Tongue (tissue), 2 donors: ENCODE measurements around the gene ZNF839. TPM values are rescaled to one million over a fixed set of nuclear protein-coding genes. Genes with fewer than 3 reads are reported as not detected.
"Not testable (repeated sequence)": the region's sequence is repeated elsewhere in the genome, so short reads cannot be mapped to it uniquely, and the experiment has no call there.

Experiments
- DNase-seq: peaks from one replicate; pipeline ENCODE4 v3.0.0-alpha.2; 2015
- total RNA-seq: library from RNA; depleted of rRNA; stranded (reverse); fragments of >200 nt; gene quantifications from one replicate; pipeline ENCODE4 v1.2.3, GENCODE V29; 2014

The ZNF839 gene
- total RNA-seq, 1 donor from 2014 or later: 10.8 TPM

DNA sequence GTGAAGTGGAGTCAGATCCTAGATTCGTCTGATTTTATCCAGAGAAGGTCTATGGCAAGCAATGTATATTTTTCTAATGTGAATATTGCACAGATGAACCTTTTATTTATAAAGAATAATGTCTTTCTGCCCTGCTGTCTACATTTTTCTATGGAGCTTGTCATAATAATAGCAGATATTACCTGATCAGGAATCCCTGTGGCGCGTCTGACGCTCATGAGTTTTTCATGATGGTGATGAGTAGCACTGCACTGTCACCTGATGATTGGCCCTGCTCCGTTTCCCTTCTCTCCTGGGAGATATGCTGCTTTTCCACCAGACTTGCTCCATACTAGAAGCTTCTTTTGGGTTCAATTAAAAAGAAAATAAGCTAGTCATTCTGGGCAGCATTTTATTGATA is 22.7 kb downstream of the ZNF839 start:
- DNase-seq: no peak

DNA sequence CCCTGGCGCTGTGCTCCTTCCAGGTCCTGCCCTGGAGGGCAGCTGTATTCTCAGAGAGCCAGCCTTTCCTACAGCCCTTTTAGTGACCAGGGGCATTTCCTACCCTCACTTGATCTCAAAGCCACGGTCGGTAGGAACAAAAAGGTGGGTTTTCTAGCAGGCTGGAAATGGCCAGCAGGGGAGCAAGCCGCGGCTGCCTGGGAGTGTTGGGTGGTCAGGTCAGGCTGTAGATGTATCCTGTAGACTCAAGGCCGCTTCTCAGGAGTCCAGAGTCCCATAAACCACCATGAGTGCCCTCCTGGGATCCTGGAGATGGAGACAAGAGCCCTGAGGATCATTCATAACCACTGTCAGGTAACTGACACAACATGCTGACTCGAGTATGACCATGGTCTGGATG is 24.5 kb downstream of the ZNF839 start:
- DNase-seq: no peak

DNA sequence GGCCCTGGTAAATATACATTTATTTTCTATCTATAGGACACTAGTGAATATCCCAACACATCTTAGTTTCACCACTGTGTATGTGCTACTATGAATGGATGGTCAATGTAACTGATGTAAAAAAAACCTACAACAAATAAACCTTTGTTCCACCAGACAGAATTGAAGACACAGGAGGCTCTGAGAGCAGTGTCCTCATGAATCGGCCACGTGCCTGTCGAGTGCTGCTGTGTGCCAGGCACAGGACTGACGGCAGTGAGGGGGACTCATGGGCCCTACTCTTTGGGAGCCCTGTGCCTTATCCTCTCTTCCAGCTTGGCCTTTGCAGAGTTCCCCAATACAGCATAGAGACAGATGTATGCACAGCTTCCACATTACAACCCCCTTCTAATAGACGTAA is 24.9 kb downstream of the ZNF839 start:
- DNase-seq: no peak

DNA sequence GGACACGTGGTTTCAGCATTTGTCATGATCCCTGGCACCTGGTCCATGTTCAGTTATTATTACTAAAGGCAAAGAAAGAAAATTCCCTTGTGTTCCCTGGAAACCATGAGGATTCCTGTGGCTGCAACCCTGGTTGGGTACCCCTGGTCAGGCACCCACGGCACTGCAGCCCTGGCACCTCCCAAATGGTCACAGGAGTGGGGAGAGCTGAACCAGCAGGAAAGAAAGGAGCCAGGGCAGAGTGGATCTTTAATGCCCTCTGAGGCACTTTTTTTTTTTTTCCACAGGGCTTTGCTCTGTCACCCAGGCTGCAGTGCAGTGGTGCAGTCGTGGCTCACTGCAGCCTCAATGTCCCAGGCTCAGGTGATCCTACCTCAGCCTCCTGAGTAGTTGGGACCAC is 25.7 kb downstream of the ZNF839 start:
- DNase-seq: no peak

DNA sequence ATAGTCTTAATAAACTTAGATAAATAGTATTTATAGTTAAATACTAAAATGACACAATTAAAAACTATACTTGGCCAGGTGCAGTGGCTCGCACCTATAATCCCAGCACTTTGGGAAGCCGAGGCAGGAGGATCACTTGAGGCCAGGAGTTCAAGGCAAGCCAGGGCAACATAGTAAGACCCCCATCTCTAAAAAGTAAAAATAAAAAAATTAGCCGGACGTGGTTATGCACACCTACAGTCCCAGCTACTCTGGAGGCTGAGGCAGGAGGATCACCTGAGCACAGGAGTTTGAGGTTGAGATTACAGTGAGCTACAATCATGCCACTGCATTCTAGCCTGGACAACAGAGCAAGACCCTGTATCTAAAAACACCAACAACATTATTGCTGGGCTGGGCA is 27.1 kb downstream of the ZNF839 start:
- no peak for DNase-seq

DNA sequence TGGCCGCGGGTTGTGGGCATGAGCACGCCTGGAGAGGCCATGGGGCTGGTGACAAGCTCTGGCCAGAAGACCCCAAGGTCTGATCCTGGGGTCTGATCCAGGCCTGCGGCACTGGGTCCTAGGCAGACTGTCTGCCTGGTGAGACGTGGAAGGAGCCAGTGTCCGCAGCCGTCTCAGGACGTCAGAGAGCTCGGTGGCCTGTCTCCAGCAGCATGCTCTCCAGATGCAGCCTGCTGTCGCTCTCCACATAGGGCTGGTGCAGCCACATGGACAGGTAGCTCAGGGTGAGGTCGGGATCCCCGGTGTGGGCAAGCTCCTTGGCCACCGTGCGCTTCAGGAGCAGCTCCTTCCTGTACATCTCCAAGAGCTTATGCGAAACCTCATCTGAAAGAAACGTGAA is 28.8 kb downstream of the ZNF839 start:
- DNase-seq: no peak

DNA sequence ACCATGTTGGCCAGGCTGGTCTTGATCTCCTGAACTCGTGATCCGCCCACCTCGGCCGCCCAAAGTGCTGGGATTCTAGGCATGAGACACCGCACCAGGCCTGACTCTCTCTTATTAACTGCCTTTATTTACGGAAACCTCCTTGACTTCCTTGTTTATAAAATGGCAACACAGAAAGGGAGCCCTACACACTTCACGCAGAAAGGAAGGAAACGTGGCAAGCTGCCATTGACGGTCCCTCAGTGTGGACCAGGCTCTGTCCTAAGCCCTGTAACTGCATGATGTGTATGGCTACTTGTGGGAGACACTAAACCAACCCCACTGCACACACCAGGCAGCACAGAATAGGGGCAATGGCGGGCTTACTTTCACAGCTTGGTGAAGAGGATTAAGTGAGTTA is 31.5 kb downstream of the ZNF839 start:
- DNase-seq: no peak

DNA sequence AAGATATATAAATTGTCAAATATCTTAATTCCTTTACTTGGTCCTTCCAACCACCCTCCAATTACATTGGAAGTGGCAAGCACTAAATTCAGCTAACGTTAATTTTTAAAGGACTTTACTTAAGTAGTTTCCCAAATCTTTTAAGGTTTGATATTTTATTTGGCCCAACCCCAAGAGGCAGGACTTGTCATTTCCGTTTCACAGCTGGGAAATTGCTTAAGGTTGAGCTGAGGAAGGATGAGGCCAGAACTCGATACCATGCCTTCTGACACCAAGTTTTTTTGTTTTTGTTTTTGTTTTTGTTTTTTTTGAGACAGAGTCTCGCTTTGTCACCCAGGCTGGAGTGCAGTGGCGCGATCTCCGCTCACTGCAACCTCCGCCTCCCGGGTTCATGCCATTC is 32.0 kb downstream of the ZNF839 start:
- DNase-seq: not testable (repeated sequence)

DNA sequence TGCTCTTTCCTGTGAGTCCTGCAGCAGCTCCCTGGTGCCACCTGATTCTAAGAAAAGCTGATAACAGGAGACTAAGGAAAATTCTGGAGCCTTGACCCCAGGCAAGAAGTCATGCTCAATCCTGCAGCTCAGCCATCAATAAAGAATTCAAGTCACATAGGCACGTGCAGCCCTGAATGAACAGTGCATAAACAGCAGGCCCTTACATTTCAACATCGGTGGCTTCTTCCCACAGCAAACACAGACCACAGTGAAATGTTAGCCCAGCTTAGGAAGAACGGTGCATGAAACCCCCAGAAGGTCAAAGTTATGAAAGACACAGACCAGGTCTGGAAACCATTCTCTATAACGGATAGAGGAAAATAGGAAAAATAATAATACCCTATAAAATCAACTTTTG is 32.7 kb downstream of the ZNF839 start:
- DNase-seq: no peak

DNA sequence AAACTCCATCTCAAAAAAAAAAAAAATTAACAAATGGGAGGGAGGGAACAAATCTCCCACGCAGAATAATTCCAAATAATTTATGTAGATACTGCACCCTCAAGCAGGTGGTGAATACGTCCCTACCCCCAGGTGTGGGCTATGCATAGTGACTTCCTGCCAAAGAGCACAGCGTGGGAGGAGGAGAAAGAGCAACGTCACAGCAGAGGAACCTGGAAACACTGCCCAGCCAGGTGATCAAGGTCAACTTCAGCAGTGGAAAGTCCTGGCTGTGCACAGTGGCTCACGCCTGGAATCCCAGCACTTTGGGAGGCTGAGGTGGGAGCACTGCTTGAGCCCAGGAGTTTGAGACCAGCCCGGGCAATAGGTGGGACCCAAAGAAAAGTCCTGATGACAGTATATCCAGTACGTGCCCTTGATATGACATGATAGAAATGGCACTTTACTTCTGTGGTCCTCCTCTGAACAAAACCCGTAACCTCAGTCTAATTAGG is 33.6 kb downstream of the ZNF839 start:
- no peak for DNase-seq

DNA sequence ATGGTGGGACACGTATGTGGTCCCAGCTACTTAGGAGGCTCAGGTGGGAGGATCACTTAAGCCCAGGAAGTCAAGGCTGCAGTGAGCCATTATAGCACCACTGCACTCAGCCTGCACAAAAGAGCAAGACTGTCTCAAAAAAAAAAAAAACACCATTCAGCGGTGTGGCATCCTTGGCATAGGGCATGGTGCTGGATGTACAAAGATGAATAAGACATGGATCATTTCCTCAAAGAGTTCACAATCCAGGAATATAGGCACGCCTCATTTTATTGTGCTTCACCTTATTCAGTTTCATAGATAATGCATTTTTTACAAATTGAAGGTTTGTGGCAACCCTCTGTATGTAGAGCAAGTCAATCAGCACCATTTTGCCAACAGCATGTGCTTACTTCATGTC is 36.7 kb downstream of the ZNF839 start:
- no peak for DNase-seq

DNA sequence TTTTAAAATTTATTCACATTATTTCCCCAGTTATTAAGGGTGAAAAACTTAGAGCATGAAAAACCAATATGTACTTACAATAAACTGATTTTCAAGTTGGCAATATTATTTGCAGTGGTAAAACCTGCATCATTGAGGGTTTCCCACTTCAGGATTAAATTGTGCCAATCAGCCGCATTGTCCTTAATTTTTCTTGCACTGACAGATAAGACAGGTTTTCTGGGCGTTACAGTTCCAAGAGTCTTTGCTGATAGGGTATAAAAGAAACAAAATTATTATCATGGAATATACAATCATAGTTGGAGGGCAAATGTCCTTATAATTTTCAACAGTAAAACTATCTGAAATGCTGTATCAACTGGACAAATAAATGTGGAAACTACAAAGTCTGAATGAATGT is 39.8 kb downstream of the ZNF839 start:
- DNase-seq: no peak

DNA sequence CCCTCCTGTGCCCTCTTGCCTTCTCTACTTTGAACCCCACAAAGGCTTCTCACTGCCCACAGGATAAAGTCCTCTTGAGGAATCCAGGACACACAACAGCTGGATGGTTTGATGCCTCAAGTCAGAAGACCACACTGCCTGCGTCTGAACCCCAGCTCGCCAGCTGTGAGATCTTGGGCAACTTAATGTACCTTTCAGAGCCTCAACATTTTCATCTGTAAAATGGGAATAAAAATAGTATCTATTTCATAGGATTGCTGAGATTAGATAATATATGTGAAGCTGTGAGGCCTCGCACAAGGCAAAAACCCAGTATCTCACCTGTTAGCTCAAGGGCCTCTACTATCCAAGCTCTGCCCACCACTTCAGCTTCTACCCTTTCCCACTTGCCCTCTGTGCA is 40.8 kb downstream of the ZNF839 start:
- no peak for DNase-seq

DNA sequence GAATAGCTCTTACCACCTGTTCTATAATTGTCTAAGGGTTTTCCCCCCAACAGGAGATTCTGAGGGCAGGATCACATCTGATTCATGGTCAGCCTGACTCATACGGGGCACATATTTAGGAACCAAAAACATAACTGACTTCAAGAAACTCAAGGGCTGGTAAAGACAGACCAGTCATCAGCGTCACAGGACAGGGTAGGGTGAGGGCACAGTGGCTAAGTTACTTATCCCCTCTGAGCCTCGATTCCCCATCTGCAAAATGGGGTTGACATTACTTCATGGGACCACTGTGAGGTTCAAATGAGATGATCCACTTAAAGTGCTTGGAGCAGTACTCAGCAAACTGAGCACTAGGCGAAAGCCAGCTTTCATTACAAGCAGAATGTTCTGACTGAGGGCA is 42.5 kb downstream of the ZNF839 start:
- no peak for DNase-seq

DNA sequence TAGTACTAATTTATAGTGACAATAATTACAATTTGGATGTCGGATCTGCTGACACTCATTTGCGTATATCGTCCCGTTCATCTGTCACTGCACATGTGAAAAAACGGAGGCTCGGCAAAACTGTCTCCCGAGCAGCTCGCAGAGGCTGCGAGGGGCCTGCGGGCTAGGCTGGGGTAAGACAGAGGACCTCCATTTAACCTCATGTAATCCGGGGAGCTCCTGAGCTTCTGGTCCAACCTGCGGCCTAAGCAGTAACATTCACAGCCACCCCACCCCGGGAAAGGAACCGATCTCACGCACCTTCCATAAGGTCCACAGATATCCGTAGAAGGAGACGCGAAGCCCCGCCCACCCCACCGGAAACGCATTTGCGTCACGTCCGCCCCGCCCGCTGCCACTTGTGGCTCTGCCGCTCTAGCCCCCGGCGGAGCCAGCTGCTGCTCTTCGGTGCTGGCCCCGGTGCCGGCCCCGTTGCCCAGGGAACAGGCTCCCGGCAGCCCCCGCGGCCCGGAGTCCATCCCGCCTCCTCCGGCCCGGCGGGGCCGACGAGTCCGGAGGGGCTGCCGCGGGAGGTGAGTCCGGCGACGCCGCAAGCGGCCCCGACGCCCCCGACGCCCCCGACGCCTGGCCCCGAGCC is 43.1 kb downstream of the ZNF839 start, which contains the start of the genes CINP and TECPR2:
CINP (minus strand) TSS at position 346 of the 637 bp plus-strand sequence; CDS start at position 307, 39 bp downstream.
TECPR2 (plus strand) TSS at position 397 of the 637 bp plus-strand sequence. CDS start 13,781 bp downstream, outside the sequence.
- peak; percentile 98 for DNase-seq

DNA sequence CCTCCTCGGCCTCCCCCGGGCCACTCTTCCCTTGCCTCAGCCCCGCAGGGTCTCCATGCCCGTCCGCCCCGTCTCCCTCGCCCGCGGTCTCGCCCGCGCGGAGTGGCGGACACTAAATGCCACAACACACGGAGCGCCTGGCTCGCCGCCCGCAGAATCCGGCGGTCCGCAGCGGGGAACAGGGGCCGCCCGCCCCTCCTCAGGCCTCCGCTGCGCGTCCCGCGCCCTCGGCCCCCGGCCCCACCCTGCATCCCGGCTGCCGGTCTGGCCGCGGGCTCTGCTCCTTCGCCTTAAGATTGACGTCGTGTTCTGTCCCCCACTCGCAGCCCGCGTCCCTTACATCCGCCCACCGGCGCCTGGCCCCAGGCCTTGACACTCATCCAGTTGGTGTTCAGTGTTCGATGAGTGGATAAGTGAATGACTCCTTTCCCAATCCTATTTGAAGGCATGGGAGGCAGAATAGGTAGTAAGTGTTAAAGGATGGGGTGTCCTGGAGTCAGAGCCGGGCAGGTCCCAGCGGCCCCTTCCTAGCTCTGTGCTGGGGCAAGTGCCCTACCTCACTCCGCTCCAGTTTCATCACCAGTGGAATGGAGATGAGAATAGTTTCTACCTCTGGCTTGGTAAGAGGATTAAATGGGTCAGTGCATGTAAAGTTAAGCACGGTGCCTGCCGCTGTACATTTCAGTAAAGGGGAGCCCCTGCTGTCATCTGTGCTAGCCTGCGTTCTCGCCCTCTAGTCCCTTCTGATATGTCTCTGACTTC is 43.8 kb downstream of the ZNF839 start:
- DNase-seq: no peak

DNA sequence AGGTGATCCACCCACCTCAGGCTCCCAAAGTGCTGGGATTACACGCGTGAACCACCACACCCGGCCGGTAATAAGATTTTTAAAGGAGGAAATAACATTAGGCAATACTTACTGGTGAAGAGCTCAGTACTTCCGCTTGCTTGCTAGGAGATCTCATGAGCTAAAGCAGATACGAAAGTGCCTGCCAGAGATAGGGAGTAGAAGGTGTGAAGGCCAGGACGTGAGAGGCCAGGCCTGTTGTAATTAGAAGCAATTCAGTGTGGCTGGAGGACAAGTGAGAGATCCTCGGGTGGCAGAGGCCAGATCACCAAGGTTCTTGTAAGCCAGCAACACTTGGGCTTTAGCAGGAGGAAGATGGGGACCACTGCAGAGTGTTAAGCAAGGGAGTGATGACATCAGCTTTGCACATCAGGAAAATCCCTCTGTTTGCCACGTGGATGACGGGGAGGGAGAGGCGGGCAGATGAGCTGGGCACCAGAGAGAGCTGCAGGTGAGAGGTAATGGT is 50.8 kb downstream of the ZNF839 start:
- DNase-seq: no peak

DNA sequence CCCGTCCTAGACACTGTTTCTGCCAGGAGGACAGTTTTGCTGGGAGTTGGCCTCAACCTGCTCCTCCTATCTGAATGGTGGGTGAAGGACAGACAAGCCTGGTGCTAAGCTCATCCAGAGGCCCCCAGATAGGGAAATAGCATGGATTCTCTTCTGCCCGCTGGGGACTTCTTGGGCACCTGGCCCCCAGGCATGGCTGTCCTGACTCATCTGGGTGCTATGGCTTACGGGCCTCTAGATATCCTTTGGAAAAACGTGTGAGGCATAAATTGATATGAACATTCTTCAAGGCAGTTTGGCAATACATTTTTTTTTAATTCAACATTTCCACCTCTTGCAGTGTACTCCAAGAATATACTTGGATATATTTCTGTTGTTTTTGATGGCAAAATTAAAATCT is 51.8 kb downstream of the ZNF839 start:
- no peak for DNase-seq

DNA sequence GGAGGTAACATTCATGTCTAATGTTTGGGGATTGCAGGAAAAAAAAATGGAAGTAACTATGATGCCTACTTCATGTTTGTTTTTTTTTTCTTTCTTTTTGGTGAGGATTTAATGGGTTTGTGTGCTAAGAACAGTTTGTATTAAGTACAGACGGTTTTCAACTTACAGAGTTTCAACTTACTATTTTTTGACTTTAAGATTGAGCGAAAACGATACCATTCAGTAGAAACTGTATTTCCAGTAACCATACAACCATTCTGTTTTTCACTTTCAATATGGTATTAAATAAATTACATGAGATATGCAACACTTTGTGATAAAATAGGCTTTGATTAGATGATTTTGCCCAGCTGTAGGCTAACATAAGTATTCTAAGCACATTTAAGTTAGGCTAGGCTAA is 53.6 kb downstream of the ZNF839 start:
- no peak for DNase-seq

DNA sequence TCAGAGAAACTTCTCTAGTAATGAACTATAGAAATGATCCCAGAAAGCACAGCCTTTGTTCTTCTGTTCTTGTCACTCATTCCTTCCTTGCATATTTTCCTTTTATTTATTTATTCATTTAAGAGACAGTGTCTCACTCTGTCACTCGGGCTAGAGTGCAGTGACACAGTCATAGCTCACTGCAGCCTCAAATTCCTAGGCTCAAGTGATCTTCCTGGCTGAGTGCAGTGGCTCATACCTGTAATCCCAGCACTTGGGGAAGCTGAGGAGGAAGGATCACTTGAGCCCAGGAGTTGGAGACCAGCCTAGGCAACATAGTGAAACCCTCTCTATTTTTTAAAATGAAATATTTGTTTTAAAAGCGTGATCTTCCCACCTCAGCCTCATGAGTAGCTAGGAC is 54.7 kb downstream of the ZNF839 start:
- no peak for DNase-seq

DNA sequence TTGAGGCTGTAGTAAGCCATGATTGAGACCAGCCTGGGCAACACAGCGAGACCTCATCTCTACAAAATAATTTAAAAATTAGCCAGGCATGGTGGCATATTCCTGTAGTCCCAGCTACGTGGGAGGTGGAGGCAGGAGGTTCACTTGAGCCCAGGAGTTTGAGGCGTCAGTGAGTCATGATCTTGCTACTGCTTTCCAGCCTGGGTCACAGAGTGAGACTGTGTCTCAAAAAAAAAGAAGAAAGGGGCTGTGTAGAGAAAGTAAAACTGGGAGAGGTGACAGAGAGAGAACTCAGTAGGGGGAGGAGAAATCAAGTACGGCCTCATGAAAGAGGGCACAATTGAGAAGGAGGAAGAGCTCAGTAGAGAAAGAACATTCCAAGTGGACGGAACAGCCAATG is 55.6 kb downstream of the ZNF839 start:
- DNase-seq: no peak

DNA sequence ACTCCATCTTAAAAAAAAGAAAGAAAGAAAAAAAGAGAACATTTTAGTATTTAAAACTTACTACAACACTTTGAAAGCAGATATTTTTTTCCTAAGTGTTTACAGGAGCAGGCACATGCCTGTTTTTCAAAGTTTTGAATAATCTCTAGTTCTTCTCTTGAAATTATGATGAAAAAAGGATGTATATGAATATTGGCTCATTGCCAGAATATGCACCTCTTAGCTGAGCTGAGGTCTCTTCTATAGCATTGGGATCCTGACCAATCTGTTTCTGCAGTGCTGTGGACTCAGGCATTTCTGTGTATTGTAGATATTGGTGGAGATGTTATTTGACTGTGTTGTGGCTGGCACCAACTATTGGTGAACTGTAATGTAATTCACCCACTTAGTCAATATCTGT is 58.1 kb downstream of the ZNF839 start:
- no peak for DNase-seq

DNA sequence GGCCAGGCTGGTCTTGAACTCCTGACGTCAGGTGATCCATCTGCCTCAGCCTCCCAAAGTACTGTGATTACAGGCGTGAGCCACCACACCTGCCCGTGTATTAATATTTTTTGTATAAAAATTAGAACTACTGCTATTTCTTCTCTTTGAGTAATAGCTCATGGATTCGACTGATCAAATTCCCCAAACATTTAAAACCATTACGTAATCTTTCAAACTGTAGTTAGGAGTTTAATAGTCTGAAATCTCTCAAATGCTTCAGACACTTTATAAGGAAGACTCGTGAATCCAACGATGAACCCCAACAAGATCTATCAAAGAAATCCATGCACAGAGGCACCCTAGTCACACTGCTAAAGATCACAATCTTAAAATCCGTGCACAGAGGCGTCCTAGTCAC is 59.3 kb downstream of the ZNF839 start:
- DNase-seq: no peak

DNA sequence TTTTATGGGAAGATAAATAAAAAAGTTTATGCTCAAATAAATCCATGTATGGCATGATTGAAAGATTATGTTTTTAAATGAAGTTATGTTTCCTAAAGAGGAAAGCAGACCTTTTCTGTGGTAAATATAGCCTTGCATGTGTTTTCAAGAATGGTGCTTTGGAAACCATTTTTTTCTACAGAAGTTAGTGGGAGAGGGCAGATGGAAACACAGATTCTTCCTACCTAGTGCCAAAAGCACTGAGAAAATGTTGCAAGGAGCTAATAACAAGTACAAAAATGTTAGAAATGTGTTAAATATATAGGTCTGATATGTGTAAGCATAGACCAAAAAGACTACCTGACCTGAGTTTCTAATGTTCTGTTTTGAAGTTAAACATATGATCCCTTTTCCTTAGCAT is 67.5 kb downstream of the ZNF839 start:
- DNase-seq: no peak
